ENCODE results near the gene ATP8B1.
"Not testable (repeated sequence)": the region's sequence is repeated elsewhere in the genome, so short reads cannot be mapped to it uniquely, and the experiment has no call there.

ATP8B1 gene

GRCh38 chr18:57762686-57763085 is 40.4 kb downstream of the ATP8B1 start:
- no peak for DNase-seq

GRCh38 chr18:57759650-57760049 is 43.5 kb downstream of the ATP8B1 start:
- no peak for DNase-seq

GRCh38 chr18:57755473-57756067 is 47.5 kb downstream of the ATP8B1 start:
- DNase-seq: no peak

- DNase-seq: no peak
Observed at GRCh38 chr18:57754577-57755338, 48.4 kb downstream of the ATP8B1 start.

- DNase-seq: no peak
Observed at GRCh38 chr18:57753063-57753462, 50.1 kb downstream of the ATP8B1 start.

GRCh38 chr18:57749604-57749970 is 53.5 kb downstream of the ATP8B1 start:
- peak; percentile 54 for DNase-seq

GRCh38 chr18:57748770-57749603 is 54.1 kb downstream of the ATP8B1 start:
- peak; percentile 80 for DNase-seq

GRCh38 chr18:57747809-57748680 is 55.1 kb downstream of the ATP8B1 start:
- no peak for DNase-seq

GRCh38 chr18:57744211-57744694 is 58.9 kb downstream of the ATP8B1 start:
- no peak for DNase-seq

GRCh38 chr18:57743008-57743407 is 60.1 kb downstream of the ATP8B1 start:
- DNase-seq: no peak

- no peak for DNase-seq
Observed at GRCh38 chr18:57741273-57741672, 61.8 kb downstream of the ATP8B1 start.

GRCh38 chr18:57738078-57738477 is 65.0 kb downstream of the ATP8B1 start:
- no peak for DNase-seq

GRCh38 chr18:57737400-57738060 is 65.6 kb downstream of the ATP8B1 start:
- DNase-seq: no peak

GRCh38 chr18:57735042-57735441 is 68.1 kb downstream of the ATP8B1 start:
- not testable (repeated sequence) for DNase-seq

- no peak for DNase-seq
Observed at GRCh38 chr18:57733861-57734260, 69.3 kb downstream of the ATP8B1 start.

- no peak for DNase-seq
Observed at GRCh38 chr18:57730146-57730545, 73.0 kb downstream of the ATP8B1 start.

GRCh38 chr18:57728941-57729511 is 74.1 kb downstream of the ATP8B1 start:
- DNase-seq: no peak

GRCh38 chr18:57727952-57728807 is 74.9 kb downstream of the ATP8B1 start:
- no peak for DNase-seq

GRCh38 chr18:57719211-57719935 is 83.7 kb downstream of the ATP8B1 start:
- DNase-seq: peak; percentile 15

GRCh38 chr18:57716549-57716948 is 86.6 kb downstream of the ATP8B1 start:
- DNase-seq: no peak
